Kidney epithelial cell (primary cell): ENCODE results near the gene FZD7. TPM values are rescaled to one million over a fixed set of nuclear protein-coding genes. Genes with fewer than 3 reads are reported as not detected.
A peak's percentile ranks its signal among the peaks of the same experiment; 100 is the strongest.

Experiments
- DNase-seq: peaks from one replicate; pipeline ENCODE4 v3.0.0-alpha.2; 2010; ENCODE audit warnings: low read depth
- H3K27me3 ChIP-seq: 2 replicates; pipeline ENCODE4 v1.6.0; 2011; ENCODE audit warnings: low read length; ENCODE audit not compliant: control insufficient read depth, insufficient read depth
- H3K36me3 ChIP-seq: 2 replicates; pipeline ENCODE4 v1.5.1; 2011; ENCODE audit warnings: low read length; ENCODE audit not compliant: control insufficient read depth, insufficient read depth
- H3K4me3 ChIP-seq: 2 replicates; pipeline ENCODE4 v1.5.1; 2011; ENCODE audit warnings: low read depth, mild to moderate bottlenecking, control low read depth, low read length
- total RNA-seq: library from RNA; depleted of rRNA; stranded (reverse); fragments of >200 nt; gene quantifications from 2 replicates; pipeline ENCODE4 v1.2.3, GENCODE V29; 2015
- TF ChIP-seq, protein P1 (sequence below): IDR thresholded peaks from 2 replicates; pipeline ENCODE4 v1.5.1; 2011; ENCODE audit warnings: mild to moderate bottlenecking, moderate library complexity, low read length, control low read depth, inconsistent platforms; ENCODE audit not compliant: insufficient read depth, poor library complexity, severe bottlenecking

FZD7 gene
- total RNA-seq, 1 donor from 2014 or later, result 13.5 TPM

DNA sequence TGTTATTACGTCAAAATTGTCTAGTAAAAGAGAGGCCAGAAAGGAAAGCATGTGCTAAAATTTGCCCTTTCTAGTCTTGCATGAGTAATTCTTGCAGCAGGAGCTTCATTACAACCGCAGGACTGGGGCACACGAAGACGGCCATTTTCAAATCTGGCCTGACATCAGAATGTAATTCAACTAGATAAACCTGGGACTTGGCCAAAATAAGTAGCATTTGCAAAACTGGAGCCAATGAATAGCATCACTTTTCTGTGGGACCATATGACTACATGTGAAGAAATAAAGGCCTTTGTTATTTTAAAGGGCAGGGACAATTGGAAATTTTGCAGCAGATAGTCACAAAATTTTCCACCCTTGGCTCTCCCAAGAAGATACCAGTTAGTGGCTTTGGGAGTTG is 3.0 kb upstream of the FZD7 start:
- Histone ChIP-seq H3K27me3 (no peaks in the 10 kb centered on the region), H3K4me3 (no peak overlapping the region), H3K36me3 (no peaks in the 10 kb centered on the region)
- DNase-seq, result no peak
- TF ChIP-seq, protein P1, sequence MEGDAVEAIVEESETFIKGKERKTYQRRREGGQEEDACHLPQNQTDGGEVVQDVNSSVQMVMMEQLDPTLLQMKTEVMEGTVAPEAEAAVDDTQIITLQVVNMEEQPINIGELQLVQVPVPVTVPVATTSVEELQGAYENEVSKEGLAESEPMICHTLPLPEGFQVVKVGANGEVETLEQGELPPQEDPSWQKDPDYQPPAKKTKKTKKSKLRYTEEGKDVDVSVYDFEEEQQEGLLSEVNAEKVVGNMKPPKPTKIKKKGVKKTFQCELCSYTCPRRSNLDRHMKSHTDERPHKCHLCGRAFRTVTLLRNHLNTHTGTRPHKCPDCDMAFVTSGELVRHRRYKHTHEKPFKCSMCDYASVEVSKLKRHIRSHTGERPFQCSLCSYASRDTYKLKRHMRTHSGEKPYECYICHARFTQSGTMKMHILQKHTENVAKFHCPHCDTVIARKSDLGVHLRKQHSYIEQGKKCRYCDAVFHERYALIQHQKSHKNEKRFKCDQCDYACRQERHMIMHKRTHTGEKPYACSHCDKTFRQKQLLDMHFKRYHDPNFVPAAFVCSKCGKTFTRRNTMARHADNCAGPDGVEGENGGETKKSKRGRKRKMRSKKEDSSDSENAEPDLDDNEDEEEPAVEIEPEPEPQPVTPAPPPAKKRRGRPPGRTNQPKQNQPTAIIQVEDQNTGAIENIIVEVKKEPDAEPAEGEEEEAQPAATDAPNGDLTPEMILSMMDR, result no peak

DNA sequence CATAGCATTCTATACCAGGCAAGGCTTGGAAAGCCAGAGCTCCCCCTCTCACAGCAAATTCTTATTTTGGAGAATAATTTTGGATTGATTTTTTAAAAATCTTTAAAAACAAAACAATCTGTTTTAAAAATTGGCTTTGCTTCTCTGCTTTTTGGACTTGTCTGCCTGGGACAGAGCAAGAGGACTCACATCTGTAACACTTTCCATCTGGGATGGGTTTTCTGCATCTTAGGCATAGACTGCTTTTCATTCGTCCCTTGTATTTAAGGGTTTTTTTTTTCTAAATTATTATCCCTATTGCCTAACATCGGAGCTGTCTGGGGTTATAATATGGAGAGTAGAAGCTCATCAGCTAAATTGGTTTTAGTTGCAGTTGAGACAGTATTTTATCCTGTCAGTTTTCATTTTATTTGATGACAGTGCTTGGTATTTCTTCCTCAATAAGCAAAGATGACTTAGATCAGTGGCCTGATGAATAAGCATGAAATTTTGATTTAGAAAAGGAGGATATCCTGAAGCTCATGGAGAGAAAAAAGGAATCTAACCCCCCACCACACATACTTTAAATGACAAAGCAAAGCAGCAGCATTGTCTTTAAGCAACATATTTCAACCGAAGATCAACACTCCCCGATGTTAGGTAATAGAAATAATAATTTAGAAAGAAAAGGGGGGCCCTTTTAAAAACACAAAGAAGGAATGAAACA is 2.3 kb upstream of the FZD7 start:
- no peaks in the 10 kb centered on the region for H3K27me3 ChIP-seq
- H3K36me3 ChIP-seq, result no peaks in the 10 kb centered on the region
- TF ChIP-seq, protein P1, result no peak
- no peak for DNase-seq
- H3K4me3 ChIP-seq, result no peak overlapping the region

DNA sequence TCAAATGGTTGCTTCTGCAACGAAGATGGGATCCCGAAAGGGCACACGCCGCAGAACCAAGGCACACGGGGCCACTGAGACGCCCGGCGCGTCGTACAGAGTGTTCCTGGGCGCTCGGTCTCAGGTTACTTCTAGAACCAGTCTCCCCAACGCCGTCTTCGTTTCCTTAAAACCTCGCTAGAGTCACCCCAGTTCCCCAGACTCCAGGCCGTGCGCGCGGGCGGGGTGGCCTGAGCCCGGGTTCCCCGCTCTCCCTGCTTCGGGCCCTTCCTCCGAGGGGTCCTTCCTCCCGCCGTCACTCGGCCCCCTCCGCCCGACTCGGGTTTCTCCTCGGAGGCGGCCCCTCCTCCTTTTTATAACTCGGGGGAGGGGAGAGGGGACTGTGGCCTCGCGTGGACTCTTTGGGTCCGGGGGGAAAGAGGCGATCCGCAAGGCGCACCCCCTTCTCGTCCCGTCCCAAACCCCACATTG is 774 bp upstream of the FZD7 start:
- no peak for DNase-seq
- Histone ChIP-seq H3K27me3 (no peaks in the 10 kb centered on the region), H3K4me3 (peak overlapping the region; percentile 80), H3K36me3 (no peaks in the 10 kb centered on the region)
- TF ChIP-seq, protein P1, result no peak

DNA sequence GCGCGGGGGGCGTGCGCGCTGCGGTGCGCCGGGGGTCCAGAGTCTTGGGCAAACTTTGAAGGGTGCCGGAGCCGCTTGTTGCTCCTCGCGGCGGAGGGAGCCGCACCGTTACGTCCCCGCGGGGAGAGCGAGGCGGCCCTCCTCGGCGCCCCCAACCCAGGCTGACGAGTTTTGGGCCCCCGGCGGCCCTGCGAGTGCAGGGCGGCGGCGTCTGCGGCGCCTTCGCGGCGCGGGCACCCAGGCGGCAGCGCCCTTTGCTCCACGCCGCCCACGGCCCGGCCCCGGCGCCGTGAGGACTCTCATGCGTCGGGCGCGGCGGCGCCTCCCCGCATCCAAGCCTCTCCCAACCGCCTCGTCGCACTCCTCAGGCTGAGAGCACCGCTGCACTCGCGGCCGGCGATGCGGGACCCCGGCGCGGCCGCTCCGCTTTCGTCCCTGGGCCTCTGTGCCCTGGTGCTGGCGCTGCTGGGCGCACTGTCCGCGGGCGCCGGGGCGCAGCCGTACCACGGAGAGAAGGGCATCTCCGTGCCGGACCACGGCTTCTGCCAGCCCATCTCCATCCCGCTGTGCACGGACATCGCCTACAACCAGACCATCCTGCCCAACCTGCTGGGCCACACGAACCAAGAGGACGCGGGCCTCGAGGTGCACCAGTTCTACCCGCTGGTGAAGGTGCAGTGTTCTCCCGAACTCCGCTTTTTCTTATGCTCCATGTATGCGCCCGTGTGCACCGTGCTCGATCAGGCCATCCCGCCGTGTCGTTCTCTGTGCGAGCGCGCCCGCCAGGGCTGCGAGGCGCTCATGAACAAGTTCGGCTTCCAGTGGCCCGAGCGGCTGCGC is 814 bp downstream of the FZD7 start:
- no peaks in the 10 kb centered on the region for H3K27me3 ChIP-seq
- peak overlapping the region; percentile 42 for H3K4me3 ChIP-seq
- no peak for DNase-seq
- H3K36me3 ChIP-seq, result no peaks in the 10 kb centered on the region
- TF ChIP-seq, protein P1, result no peak

DNA sequence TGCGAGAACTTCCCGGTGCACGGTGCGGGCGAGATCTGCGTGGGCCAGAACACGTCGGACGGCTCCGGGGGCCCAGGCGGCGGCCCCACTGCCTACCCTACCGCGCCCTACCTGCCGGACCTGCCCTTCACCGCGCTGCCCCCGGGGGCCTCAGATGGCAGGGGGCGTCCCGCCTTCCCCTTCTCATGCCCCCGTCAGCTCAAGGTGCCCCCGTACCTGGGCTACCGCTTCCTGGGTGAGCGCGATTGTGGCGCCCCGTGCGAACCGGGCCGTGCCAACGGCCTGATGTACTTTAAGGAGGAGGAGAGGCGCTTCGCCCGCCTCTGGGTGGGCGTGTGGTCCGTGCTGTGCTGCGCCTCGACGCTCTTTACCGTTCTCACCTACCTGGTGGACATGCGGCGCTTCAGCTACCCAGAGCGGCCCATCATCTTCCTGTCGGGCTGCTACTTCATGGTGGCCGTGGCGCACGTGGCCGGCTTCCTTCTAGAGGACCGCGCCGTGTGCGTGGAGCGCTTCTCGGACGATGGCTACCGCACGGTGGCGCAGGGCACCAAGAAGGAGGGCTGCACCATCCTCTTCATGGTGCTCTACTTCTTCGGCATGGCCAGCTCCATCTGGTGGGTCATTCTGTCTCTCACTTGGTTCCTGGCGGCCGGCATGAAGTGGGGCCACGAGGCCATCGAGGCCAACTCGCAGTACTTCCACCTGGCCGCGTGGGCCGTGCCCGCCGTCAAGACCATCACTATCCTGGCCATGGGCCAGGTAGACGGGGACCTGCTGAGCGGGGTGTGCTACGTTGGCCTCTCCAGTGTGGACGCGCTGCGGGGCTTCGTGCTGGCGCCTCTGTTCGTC is 1.7 kb downstream of the FZD7 start:
- Histone ChIP-seq H3K27me3 (no peaks in the 10 kb centered on the region), H3K36me3 (no peaks in the 10 kb centered on the region), H3K4me3 (peak overlapping the region; percentile 42)
- TF ChIP-seq, protein P1, result peak; percentile 68
- no peak for DNase-seq
